GM19395 (cell line): ENCODE measurements around the gene COL6A3.

ENCODE experiments used
- ATAC-seq: cut with Tn5 transposase; IDR thresholded peaks from one replicate; pipeline ENCODE4 v1.9.1; 2021; ENCODE audit warnings: mild to moderate bottlenecking, moderate library complexity; ENCODE audit not compliant: unreplicated experiment

The COL6A3 gene

DNA sequence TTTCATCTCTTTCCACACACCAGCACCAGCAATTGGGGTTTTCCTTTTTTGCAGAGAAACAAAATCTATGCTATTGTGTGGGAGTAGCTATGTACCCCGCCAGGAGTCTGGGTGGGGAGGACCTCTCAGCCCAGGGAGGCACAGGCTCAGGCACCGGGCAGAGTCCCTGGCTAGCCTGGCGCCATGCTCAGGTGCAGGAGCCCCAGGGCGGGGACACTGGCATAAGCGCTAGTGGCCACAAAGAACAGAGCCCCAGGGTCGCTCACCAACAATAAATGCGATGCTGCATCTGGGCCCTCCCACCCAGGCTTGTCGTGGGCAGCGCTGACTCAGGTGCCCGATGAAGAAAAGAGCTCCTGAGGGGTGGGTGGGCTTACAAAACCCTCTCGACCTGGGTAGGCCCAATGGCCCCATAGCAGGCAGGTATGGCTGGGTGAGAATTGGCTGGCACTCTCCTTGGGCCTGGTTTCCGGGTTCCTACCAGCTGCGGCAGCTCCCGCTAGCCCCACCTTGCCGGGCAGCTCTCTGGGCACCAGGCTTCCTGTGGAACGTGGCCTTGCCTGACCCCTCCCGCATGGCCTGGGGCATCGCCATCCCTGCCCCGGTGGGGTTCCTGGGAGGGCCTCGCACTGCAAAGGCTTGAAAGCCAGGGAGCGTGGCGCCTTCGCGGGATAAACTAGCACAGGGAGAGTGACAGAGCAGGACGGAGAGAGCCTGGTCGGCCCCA lies 31.8 kb upstream of the COL6A3 start:
- no peak for ATAC-seq

DNA sequence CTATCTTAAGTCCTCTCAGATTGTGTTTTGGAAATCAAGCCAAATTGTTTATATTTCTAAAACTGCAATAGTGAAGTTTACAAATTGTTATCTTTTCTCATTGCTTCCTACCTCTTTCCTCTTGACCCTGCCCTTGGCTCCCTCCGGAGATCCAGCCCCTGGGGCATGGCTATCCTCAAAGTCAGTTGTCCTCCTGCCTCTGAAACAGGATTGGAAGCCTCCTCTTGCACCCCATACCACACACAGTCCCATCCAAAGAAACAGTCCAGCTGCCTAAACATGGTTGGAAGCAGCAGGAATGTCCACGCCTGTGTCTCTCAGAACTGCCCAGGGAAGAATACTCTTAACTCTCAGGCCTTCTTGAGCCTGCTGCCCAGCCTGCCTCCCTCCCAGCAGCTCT lies 30.1 kb upstream of the COL6A3 start:
- ATAC-seq: no peak

DNA sequence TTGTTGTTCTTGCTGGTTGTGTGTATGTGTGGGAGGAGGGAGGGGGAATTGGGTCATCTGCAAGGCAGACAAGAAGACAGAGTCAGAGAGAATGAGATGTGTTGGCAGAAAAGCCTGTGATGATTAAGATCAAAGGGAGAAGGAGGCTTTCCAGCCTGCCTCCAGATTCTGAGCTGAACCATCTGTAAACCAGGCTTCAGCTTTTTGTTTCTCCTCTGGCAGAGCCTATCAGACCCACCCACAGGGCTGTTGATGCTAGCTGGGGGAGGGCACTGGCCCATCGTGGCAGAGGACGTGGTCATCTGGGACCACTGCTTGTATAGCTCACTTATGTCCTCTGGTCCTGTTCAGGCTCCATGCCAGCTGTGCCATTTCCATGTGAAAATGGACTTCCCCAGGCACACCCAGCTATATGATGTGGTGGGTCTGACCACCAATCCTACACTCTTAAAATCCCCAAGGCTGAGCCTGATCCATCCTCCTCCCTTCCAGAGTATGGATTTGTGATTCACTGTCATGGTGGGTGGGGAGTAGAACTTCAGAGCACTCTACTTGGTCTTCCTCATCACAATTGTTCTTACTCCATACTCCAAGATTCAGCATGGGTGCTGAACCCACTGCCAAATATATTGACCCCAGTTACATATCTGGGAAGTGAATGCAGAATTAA lies 27.8 kb upstream of the COL6A3 start:
- no peak for ATAC-seq

- ATAC-seq: no peak
Observed at GRCh38 chr2:237440819-237441281, 26.9 kb upstream of the COL6A3 start.

- ATAC-seq: no peak
Observed at GRCh38 chr2:237438080-237438940, 24.3 kb upstream of the COL6A3 start.

GRCh38 chr2:237437566-237437965 lies 23.6 kb upstream of the COL6A3 start:
- no peak for ATAC-seq

GRCh38 chr2:237435844-237436587 lies 22.1 kb upstream of the COL6A3 start:
- no peak for ATAC-seq

GRCh38 chr2:237434866-237435311 lies 20.9 kb upstream of the COL6A3 start:
- ATAC-seq: peak; percentile 69

DNA sequence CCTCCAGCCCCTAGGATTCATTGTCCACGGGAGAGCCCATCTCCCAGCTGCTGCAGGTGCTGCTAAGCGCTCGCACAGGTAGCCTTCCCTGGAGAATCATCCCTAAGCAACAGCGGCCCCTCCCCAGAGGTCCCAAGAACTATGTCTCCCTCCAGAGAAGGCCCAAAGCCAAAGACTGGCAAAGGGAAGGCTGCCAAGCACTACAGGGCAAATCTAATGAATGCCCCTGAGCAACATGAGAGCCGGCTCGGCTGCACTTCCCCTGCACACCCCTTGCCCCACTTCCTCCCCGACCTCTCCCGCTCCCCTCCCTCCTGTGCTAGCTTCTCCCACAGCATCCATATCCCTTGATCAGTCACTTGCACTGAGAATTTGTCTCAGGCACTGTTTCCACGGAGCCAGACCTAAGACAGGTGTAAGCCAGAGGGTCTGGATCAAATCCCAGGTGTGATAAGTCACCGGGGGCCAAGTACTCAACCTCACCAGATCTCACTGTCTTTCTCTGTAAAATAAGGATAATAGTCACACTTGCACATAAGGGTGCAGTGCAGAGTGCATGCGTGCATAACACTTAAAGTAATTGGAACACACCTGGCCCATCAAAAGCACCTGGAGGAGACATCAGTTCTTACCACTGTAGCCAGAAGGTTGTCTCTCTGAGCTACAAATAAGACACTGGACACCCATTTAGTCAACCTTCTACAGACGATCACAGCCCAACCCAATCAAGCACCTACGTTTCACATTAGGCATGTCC lies 20.1 kb upstream of the COL6A3 start:
- no peak for ATAC-seq

GRCh38 chr2:237432484-237433092 lies 18.6 kb upstream of the COL6A3 start:
- no peak for ATAC-seq

GRCh38 chr2:237431837-237432236 lies 17.9 kb upstream of the COL6A3 start:
- ATAC-seq: no peak

- ATAC-seq: no peak
Observed at GRCh38 chr2:237431372-237431771, 17.4 kb upstream of the COL6A3 start.

- ATAC-seq: no peak
Observed at GRCh38 chr2:237430861-237431260, 16.9 kb upstream of the COL6A3 start.

DNA sequence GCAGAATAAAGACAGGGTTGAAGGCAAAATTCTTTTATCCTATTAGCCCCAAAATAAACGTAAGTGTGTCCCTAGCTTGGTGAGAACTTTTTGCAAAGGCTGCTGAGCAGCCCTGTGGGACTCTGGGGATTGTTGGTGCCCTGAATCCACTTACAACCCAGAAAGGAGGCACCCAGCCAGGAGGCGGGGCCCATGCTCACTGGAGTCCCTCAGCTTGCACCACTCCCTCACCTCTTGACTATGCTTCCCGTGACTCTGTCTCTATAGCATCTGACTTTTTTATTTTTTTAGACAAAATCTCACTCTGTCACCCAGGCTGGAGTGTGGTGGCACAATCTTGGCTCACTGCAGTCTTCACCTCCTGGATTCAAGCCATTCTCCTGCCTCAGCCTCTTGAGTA lies 15.8 kb upstream of the COL6A3 start:
- no peak for ATAC-seq

GRCh38 chr2:237427769-237428506 lies 14.0 kb upstream of the COL6A3 start:
- ATAC-seq: no peak

DNA sequence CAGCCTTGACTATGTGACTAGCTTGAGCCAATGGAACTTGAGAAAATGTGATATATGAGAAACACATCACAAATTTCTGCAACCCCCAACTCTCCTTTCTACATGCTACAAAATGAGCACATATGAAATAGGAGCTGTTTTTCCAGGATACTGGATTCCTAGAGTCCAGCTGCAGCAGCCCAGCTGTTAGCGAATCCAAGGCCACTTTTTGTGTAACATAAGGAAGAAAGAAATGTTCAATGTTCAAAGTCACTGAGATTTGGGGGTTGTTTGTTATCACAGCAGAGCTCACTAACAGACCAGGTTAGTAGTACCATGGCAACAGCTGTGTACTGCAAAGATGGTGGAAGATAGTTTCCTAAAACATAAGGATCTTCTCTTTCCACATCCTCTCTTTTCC lies 12.6 kb upstream of the COL6A3 start:
- no peak for ATAC-seq

DNA sequence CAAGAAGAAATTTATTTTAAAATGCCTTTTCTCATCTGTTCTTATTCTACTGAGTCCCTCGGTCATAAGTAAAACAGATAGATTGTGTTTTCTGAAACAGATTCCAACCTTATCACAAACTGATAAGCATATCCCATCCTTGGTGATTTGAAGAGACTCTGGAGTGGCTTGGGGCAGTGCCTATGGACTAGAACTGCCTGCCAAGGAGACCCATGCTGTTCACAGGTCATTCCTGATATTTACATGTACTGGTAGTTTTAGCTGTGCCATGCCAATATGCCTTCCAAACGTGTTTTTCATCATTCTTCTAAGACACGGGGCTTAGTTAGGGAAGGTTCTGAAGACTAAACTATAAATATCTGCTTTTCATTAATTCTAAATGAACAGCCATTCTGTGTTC lies 11.4 kb upstream of the COL6A3 start:
- no peak for ATAC-seq

DNA sequence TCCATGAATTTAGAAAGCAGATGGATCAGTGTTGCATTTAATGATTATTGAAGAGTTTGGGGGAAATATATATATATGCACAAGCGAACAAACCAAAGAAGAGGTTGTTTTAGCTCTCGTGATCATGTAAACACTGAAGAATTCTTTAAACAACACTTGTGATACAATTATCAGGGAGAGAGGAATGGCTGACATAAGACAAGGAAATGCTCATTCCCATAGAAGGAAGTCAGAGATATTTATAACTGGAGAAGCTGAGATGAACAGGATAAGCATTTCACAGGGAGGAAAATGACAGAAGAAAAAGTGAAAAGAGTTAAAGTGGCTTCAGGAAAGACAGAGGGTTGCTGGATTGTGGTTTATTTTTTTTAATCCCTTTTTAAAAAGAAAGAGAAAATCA lies 10.6 kb upstream of the COL6A3 start:
- ATAC-seq: no peak

DNA sequence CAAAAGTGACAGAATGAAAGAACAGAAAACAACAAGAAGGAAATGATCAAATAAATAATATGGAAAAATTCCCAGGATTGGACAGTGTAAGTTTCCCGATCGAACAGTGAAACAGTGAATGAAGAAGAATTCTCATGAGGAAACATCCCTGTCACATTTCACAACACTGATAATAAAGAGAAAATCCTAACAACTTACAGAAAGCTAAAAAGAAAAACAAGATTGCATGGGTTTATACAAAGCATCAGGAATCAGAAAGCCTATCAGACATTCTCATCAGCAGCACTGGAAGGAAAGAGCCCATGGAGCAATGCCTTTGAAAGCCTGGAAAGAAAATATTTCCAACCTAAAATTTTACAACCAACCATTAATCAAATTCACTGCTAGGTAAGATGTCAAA lies 9.9 kb upstream of the COL6A3 start:
- ATAC-seq: no peak
